ENCODE results near the gene LBX2.

The LBX2 gene

DNA sequence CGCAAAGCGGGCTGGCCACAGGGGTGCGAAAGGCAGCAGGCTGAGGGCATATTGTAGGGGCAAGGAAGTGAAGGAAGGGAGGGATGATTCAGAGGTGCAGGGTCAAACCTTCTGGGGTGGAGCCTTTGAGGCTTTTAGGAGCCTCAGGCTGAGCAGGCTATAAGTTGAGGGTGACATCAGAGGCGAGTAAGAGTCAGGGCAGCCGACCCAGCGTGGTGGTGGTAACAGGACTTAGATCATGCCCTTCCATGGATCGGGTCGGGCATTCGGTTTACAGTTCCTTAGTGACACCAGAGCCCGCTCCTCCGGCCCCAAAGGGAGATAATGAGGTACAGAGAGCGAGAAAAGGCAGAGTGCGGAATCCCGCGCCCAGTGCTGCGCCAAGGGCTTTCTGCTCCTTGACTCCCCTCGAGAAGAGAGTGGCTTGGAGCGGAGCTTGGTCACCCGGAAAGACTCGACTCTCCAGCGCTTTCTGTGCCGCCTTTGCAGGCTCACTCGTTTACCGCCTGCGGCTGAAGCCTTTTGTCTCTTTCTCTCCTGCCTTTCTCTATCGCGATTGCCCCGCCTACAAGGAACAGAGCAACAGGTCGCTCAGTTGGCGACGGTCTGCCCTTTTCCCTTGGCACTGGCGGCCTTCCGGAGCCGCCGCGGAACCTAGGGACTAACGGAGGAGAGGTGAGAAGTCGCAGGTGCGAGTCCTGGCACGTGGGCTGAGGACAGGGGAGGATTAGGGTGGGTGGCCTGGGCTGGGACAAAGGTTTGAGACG lies 720 bp downstream of the LBX2 start:
- POLR2A ChIA-PET = no interaction called here
- CTCF ChIA-PET = no interaction called here
- no peak for DNase-seq (ENCODE audit: extremely low spot score)
- TF ChIP-seq CTBP1 (IDR thresholded peaks at IDR 0.05; ENCODE audit: borderline replicate concordance) (no peak), ARNT (IDR thresholded peaks at IDR 0.05) (no peak), L3MBTL2 (conservative IDR thresholded peaks at IDR 0.05) (no peak)

DNA sequence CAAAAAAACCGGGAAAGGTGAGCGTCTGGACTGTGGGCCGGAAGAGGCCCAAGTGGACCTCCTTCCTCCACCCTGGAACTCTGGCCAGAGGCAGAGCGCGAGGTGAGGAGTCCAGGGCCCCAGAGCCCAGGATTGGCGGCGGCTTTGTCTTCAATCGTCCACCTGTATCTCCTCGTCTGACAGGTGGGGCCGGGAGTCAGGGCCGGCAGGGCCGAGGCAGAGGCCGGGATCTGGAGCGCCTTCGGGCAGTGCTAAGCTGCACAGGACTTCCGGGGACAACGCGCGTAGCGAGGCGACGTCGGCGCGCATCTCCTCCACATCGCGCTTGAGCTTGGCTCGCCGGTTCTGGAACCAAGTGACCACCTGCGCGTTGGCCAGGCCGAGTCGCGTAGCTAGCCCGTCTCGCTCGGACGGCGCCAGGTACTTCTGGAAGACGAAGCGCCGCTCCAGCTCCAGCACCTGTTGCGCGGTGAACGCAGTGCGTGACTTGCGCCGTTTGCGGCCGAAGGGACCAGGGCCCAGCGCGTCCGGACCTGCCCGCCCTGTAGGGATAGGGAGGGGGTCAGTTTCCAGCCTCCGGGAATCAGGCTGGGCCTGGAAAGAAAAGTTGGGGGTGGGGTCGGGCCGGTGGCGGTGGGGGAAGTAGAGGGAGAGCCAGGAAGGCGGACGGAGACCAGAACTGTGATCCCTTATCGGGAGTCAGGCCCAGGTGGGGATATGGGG lies 1.5 kb downstream of the LBX2 start:
- POLR2A ChIA-PET = no interaction called here
- DNase-seq (ENCODE audit: extremely low spot score) = no peak
- CTCF ChIA-PET = no interaction called here
- TF ChIP-seq ELF4 (IDR thresholded peaks at IDR 0.05) = no peak
- no peak for TF ChIP-seq LEF1 (IDR thresholded peaks at IDR 0.05; ENCODE audit: borderline replicate concordance)
- no peak for TF ChIP-seq ZNF384 (IDR thresholded peaks at IDR 0.05)
- no peak for TF ChIP-seq FOXM1 (IDR thresholded peaks at IDR 0.05; ENCODE audit: borderline replicate concordance)
- TF ChIP-seq ARNT (IDR thresholded peaks at IDR 0.05) = no peak
- no peak for TF ChIP-seq TARDBP (IDR thresholded peaks at IDR 0.05)
- no peak for TF ChIP-seq BHLHE40 (IDR thresholded peaks at IDR 0.05; ENCODE audit: borderline replicate concordance)
- TF ChIP-seq FOXA1 (IDR thresholded peaks at IDR 0.05) = no peak
- TF ChIP-seq SUZ12 (IDR thresholded peaks at IDR 0.05) = no peak
- TF ChIP-seq L3MBTL2 (conservative IDR thresholded peaks at IDR 0.05) = no peak
- TF ChIP-seq NFRKB (IDR thresholded peaks at IDR 0.05) = no peak
- no peak for TF ChIP-seq SP1 (IDR thresholded peaks at IDR 0.05)
- no peak for TF ChIP-seq FOXK2 (IDR thresholded peaks at IDR 0.05)
- TF ChIP-seq HDGF (IDR thresholded peaks at IDR 0.05; ENCODE audit: borderline replicate concordance) = no peak
- no peak for TF ChIP-seq CTBP1 (IDR thresholded peaks at IDR 0.05; ENCODE audit: borderline replicate concordance)
- TF ChIP-seq PKNOX1 (IDR thresholded peaks at IDR 0.05) = no peak

GRCh38 chr2:74496997-74497776 lies 2.2 kb downstream of the LBX2 start:
- CTCF ChIA-PET = no interaction called here
- DNase-seq (ENCODE audit: extremely low spot score) = no peak
- no peak for TF ChIP-seq PKNOX1 (IDR thresholded peaks at IDR 0.05)
- TF ChIP-seq HDGF (IDR thresholded peaks at IDR 0.05; ENCODE audit: borderline replicate concordance) = no peak
- no peak for TF ChIP-seq L3MBTL2 (conservative IDR thresholded peaks at IDR 0.05)
- TF ChIP-seq FOXM1 (IDR thresholded peaks at IDR 0.05; ENCODE audit: borderline replicate concordance) = no peak
- TF ChIP-seq ARNT (IDR thresholded peaks at IDR 0.05) = no peak
- TF ChIP-seq TARDBP (IDR thresholded peaks at IDR 0.05) = no peak
- no peak for TF ChIP-seq ELF4 (IDR thresholded peaks at IDR 0.05)
- TF ChIP-seq FOXA1 (IDR thresholded peaks at IDR 0.05) = no peak
- TF ChIP-seq BHLHE40 (IDR thresholded peaks at IDR 0.05; ENCODE audit: borderline replicate concordance) = no peak
- no peak for TF ChIP-seq SUZ12 (IDR thresholded peaks at IDR 0.05)
- no peak for TF ChIP-seq NFRKB (IDR thresholded peaks at IDR 0.05)
- no peak for TF ChIP-seq FOXK2 (IDR thresholded peaks at IDR 0.05)
- no peak for TF ChIP-seq SP1 (IDR thresholded peaks at IDR 0.05)
- POLR2A ChIA-PET = no interaction called here

- CTCF ChIA-PET = no interaction called here
- no peak for TF ChIP-seq LEF1 (IDR thresholded peaks at IDR 0.05; ENCODE audit: borderline replicate concordance)
- no peak for TF ChIP-seq SP1 (IDR thresholded peaks at IDR 0.05)
- TF ChIP-seq BHLHE40 (IDR thresholded peaks at IDR 0.05; ENCODE audit: borderline replicate concordance) = no peak
These were observed 4.0 kb downstream of the LBX2 start for GRCh38 chr2:74495440-74495839.

DNA sequence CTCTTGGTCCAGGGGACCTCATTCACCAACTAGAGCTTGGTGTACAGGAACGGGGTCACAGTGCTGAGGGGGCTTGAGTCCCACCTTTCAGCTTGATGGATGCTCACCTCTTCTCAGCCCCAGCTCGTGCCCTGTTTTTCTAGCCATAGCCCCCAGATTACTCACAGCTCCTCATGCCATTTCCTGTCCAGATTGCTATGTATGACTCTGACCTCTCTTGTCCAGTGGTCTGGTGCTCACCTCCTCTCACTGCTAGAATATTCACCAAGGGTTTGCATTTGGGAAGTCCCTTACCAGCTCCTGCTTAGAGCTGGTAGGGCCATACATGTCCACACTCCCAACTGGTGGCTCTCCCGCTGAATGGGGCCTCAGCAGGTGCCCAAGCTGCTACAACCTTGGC lies 5.9 kb downstream of the LBX2 start:
- no peak for DNase-seq (ENCODE audit: extremely low spot score)
- CTCF ChIA-PET = no interaction called here
- no peak for TF ChIP-seq LEF1 (IDR thresholded peaks at IDR 0.05; ENCODE audit: borderline replicate concordance)
- TF ChIP-seq BHLHE40 (IDR thresholded peaks at IDR 0.05; ENCODE audit: borderline replicate concordance) = no peak
- no peak for TF ChIP-seq TARDBP (IDR thresholded peaks at IDR 0.05)
- no peak for TF ChIP-seq NFRKB (IDR thresholded peaks at IDR 0.05)
- no peak for TF ChIP-seq ELF4 (IDR thresholded peaks at IDR 0.05)
- no peak for TF ChIP-seq ZNF384 (IDR thresholded peaks at IDR 0.05)
- POLR2A ChIA-PET = interaction anchor here (1.0 to 1.7 kb wide), 5 partner anchors 10 to 28 kb away, joined by 4 read pairs; partner anchors contain the start of genes MRPL53 and PCGF1

More at GRCh38 chr2:74495440-74495839, 4.0 kb downstream of the LBX2 start:
- POLR2A ChIA-PET = no interaction called here
- no peak for DNase-seq (ENCODE audit: extremely low spot score)

GRCh38 chr2:74491648-74492544 lies 7.5 kb downstream of the LBX2 start:
- no peak for TF ChIP-seq FOXA1 (IDR thresholded peaks at IDR 0.05)
- TF ChIP-seq ELF4 (IDR thresholded peaks at IDR 0.05) = no peak
- no peak for TF ChIP-seq LEF1 (IDR thresholded peaks at IDR 0.05; ENCODE audit: borderline replicate concordance)
- TF ChIP-seq SUZ12 (IDR thresholded peaks at IDR 0.05) = no peak
- TF ChIP-seq BHLHE40 (IDR thresholded peaks at IDR 0.05; ENCODE audit: borderline replicate concordance) = no peak
- no peak for TF ChIP-seq HDGF (IDR thresholded peaks at IDR 0.05; ENCODE audit: borderline replicate concordance)
- no peak for TF ChIP-seq FOXK2 (IDR thresholded peaks at IDR 0.05)
- no peak for TF ChIP-seq NFRKB (IDR thresholded peaks at IDR 0.05)
- POLR2A ChIA-PET = no interaction called here
- CTCF ChIA-PET = no interaction called here
- DNase-seq (ENCODE audit: extremely low spot score) = no peak

Measured in HEK293T (cell line).